ENCODE results near the gene ERGIC1.

The ERGIC1 gene

GRCh38 chr5:172793577-172794488 lies 40.2 kb upstream of the ERGIC1 start:
- H3K27me3 ChIP-seq (ENCODE audit: control insufficient read depth, insufficient read depth, low read length) = no peaks in the 10 kb centered on the region
- no peak overlapping the region for H3K4me3 ChIP-seq (ENCODE audit: low read length)
- H3K36me3 ChIP-seq (ENCODE audit: control insufficient read depth, insufficient read depth, low read length) = no peaks in the 10 kb centered on the region
- H3K9ac ChIP-seq (ENCODE audit: low read length) = no peak overlapping the region
- H3K27ac ChIP-seq (ENCODE audit: low read depth, low read length) = peak overlapping the region; percentile 85
- peaks cover 10% of the 10 kb centered on the region for H3K4me1 ChIP-seq (ENCODE audit: control insufficient read depth, insufficient read depth, low read length)

- Histone ChIP-seq H3K36me3 (ENCODE audit: control insufficient read depth, insufficient read depth, low read length) (no peaks in the 10 kb centered on the region), H3K4me1 (ENCODE audit: control insufficient read depth, insufficient read depth, low read length) (peaks cover 10% of the 10 kb centered on the region), H3K27ac (ENCODE audit: low read depth, low read length) (peak overlapping the region; percentile 85), H3K9ac (ENCODE audit: low read length) (no peak overlapping the region), H3K4me3 (ENCODE audit: low read length) (no peak overlapping the region), H3K27me3 (ENCODE audit: control insufficient read depth, insufficient read depth, low read length) (no peaks in the 10 kb centered on the region)
These were observed 38.6 kb upstream of the ERGIC1 start for GRCh38 chr5:172795318-172795977.

GRCh38 chr5:172796306-172796705 lies 37.7 kb upstream of the ERGIC1 start:
- Histone ChIP-seq H3K27ac (ENCODE audit: low read depth, low read length) (peak overlapping the region; percentile 85), H3K4me1 (ENCODE audit: control insufficient read depth, insufficient read depth, low read length) (peaks cover 10% of the 10 kb centered on the region), H3K36me3 (ENCODE audit: control insufficient read depth, insufficient read depth, low read length) (no peaks in the 10 kb centered on the region), H3K27me3 (ENCODE audit: control insufficient read depth, insufficient read depth, low read length) (no peaks in the 10 kb centered on the region), H3K9ac (ENCODE audit: low read length) (no peak overlapping the region), H3K4me3 (ENCODE audit: low read length) (no peak overlapping the region)

- H3K4me3 ChIP-seq (ENCODE audit: low read length) = no peak overlapping the region
- H3K36me3 ChIP-seq (ENCODE audit: control insufficient read depth, insufficient read depth, low read length) = no peaks in the 10 kb centered on the region
- H3K27ac ChIP-seq (ENCODE audit: low read depth, low read length) = peak overlapping the region; percentile 56
- H3K4me1 ChIP-seq (ENCODE audit: control insufficient read depth, insufficient read depth, low read length) = peaks cover 10% of the 10 kb centered on the region
- no peaks in the 10 kb centered on the region for H3K27me3 ChIP-seq (ENCODE audit: control insufficient read depth, insufficient read depth, low read length)
- no peak overlapping the region for H3K9ac ChIP-seq (ENCODE audit: low read length)
These were observed 36.3 kb upstream of the ERGIC1 start for GRCh38 chr5:172797771-172798191.

GRCh38 chr5:172798422-172799215 lies 35.4 kb upstream of the ERGIC1 start:
- H3K4me1 ChIP-seq (ENCODE audit: control insufficient read depth, insufficient read depth, low read length) = peaks cover 10% of the 10 kb centered on the region
- no peak overlapping the region for H3K9ac ChIP-seq (ENCODE audit: low read length)
- H3K27ac ChIP-seq (ENCODE audit: low read depth, low read length) = peak overlapping the region; percentile 22
- no peaks in the 10 kb centered on the region for H3K27me3 ChIP-seq (ENCODE audit: control insufficient read depth, insufficient read depth, low read length)
- H3K36me3 ChIP-seq (ENCODE audit: control insufficient read depth, insufficient read depth, low read length) = no peaks in the 10 kb centered on the region
- no peak overlapping the region for H3K4me3 ChIP-seq (ENCODE audit: low read length)

DNA sequence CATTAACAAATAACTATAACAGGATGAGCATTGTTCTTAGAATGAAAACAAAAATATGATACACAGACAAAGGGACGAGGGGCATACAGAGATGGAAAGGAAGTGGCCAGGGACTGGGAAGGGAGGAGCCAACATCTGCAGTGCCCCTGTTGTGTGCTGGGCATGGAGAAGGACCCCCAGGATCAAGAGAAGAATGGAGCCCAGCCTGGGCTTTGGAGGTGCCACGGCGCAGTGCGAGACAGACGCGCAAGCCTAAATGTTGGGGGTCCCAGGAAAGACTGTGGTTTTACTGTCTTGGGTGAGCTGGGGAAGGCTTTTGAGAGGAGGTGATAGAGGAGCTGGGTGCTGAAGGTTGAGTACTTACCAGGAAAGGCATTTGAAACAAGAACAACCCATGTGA lies 34.6 kb upstream of the ERGIC1 start:
- H3K36me3 ChIP-seq (ENCODE audit: control insufficient read depth, insufficient read depth, low read length) = no peaks in the 10 kb centered on the region
- peaks cover 10% of the 10 kb centered on the region for H3K4me1 ChIP-seq (ENCODE audit: control insufficient read depth, insufficient read depth, low read length)
- no peak overlapping the region for H3K9ac ChIP-seq (ENCODE audit: low read length)
- H3K4me3 ChIP-seq (ENCODE audit: low read length) = no peak overlapping the region
- no peak overlapping the region for H3K27ac ChIP-seq (ENCODE audit: low read depth, low read length)
- no peaks in the 10 kb centered on the region for H3K27me3 ChIP-seq (ENCODE audit: control insufficient read depth, insufficient read depth, low read length)

GRCh38 chr5:172800088-172800551 lies 33.9 kb upstream of the ERGIC1 start:
- H3K4me3 ChIP-seq (ENCODE audit: low read length) = no peak overlapping the region
- H3K4me1 ChIP-seq (ENCODE audit: control insufficient read depth, insufficient read depth, low read length) = peaks cover 6% of the 10 kb centered on the region
- H3K27ac ChIP-seq (ENCODE audit: low read depth, low read length) = no peak overlapping the region
- no peaks in the 10 kb centered on the region for H3K27me3 ChIP-seq (ENCODE audit: control insufficient read depth, insufficient read depth, low read length)
- no peaks in the 10 kb centered on the region for H3K36me3 ChIP-seq (ENCODE audit: control insufficient read depth, insufficient read depth, low read length)
- no peak overlapping the region for H3K9ac ChIP-seq (ENCODE audit: low read length)

DNA sequence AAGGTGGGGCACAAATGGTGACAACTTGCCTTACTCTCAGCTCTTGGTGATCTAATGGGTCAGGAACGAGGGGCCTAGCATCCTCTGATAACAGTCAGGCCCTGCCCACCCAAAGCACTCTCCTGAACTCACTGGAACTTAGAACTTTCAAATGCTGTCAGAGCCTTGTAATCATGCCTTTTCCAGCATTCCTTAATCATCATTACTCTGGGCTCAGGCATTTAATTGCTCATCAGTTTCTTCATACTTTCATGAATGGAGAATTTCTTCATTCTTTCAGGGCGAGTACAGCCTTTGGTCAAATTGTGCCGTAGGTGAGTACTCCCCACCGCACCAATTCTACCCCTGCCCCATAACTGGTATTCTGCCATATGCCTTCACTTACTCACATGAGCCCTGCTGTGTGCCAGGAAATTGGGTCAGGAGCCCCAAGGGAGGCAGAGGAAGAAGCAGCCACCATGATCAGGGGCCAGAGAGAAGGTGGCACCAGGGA lies 32.8 kb upstream of the ERGIC1 start:
- Histone ChIP-seq H3K36me3 (ENCODE audit: control insufficient read depth, insufficient read depth, low read length) (no peaks in the 10 kb centered on the region), H3K9ac (ENCODE audit: low read length) (no peak overlapping the region), H3K4me3 (ENCODE audit: low read length) (no peak overlapping the region), H3K27me3 (ENCODE audit: control insufficient read depth, insufficient read depth, low read length) (no peaks in the 10 kb centered on the region), H3K4me1 (ENCODE audit: control insufficient read depth, insufficient read depth, low read length) (no peaks in the 10 kb centered on the region), H3K27ac (ENCODE audit: low read depth, low read length) (no peak overlapping the region)

- no peak overlapping the region for H3K4me3 ChIP-seq (ENCODE audit: low read length)
- H3K4me1 ChIP-seq (ENCODE audit: control insufficient read depth, insufficient read depth, low read length) = no peaks in the 10 kb centered on the region
- no peak overlapping the region for H3K9ac ChIP-seq (ENCODE audit: low read length)
- H3K27ac ChIP-seq (ENCODE audit: low read depth, low read length) = no peak overlapping the region
- no peaks in the 10 kb centered on the region for H3K36me3 ChIP-seq (ENCODE audit: control insufficient read depth, insufficient read depth, low read length)
- no peaks in the 10 kb centered on the region for H3K27me3 ChIP-seq (ENCODE audit: control insufficient read depth, insufficient read depth, low read length)
These were observed 31.9 kb upstream of the ERGIC1 start for GRCh38 chr5:172802112-172802511.

GRCh38 chr5:172802567-172803176 lies 31.4 kb upstream of the ERGIC1 start:
- H3K4me1 ChIP-seq (ENCODE audit: control insufficient read depth, insufficient read depth, low read length) = no peaks in the 10 kb centered on the region
- H3K27me3 ChIP-seq (ENCODE audit: control insufficient read depth, insufficient read depth, low read length) = no peaks in the 10 kb centered on the region
- H3K9ac ChIP-seq (ENCODE audit: low read length) = no peak overlapping the region
- no peak overlapping the region for H3K27ac ChIP-seq (ENCODE audit: low read depth, low read length)
- no peak overlapping the region for H3K4me3 ChIP-seq (ENCODE audit: low read length)
- no peaks in the 10 kb centered on the region for H3K36me3 ChIP-seq (ENCODE audit: control insufficient read depth, insufficient read depth, low read length)

DNA sequence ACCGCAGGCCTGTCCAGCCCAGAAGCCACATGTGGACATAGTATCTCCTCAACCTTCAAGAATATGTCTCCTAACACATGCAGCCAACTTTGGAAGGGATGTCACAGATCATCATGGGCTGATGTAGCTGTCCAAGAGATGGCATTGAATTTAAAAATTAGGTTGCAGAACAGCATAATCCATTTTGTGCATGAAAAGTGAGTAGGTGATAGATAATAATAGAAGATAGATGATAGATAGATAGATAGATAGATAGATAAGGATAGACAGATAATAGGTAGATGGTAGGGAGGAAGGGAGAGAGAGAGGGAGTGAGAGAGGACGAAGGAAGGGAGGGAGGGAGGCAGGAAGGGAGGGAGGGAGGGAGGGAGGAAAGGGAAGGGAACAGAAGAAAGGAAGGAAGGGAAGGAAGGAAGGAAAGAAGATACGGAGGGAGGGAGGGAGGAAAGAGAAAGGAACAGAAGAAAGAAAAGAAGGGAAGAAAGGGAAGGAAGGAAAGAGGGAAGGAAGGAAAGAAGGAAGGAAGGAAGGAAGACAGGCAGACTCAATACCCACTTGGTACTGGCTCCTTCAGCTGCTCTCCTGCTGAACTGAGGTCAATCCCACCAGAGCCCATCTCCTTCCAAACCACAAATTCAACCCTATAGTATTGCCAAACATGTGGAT lies 28.9 kb upstream of the ERGIC1 start:
- H3K27me3 ChIP-seq (ENCODE audit: control insufficient read depth, insufficient read depth, low read length) = no peaks in the 10 kb centered on the region
- H3K9ac ChIP-seq (ENCODE audit: low read length) = no peak overlapping the region
- H3K4me1 ChIP-seq (ENCODE audit: control insufficient read depth, insufficient read depth, low read length) = no peaks in the 10 kb centered on the region
- H3K36me3 ChIP-seq (ENCODE audit: control insufficient read depth, insufficient read depth, low read length) = no peaks in the 10 kb centered on the region
- H3K27ac ChIP-seq (ENCODE audit: low read depth, low read length) = no peak overlapping the region
- H3K4me3 ChIP-seq (ENCODE audit: low read length) = no peak overlapping the region

Data from rectal smooth muscle tissue (tissue), 1 donor.